Keratinocyte (primary cell): Measurements from ENCODE around the gene ADAM12.

Experiments
- CTCF ChIP-seq, 3 experiments: IDR thresholded peaks in 1 of 3; conservative IDR thresholded peaks in 1 of 3; optimal IDR thresholded peaks in 1 of 3; 2 replicates in 2 of 3; 3 replicates in 1 of 3; pipeline versions ENCODE3 to v1.5.1; 2011; ENCODE audit warnings: low read length in 3 of 3, mild to moderate bottlenecking in 3 of 3, moderate library complexity in 2 of 3, control low read depth in 1 of 3, inconsistent platforms in 1 of 3; ENCODE audit not compliant: insufficient read depth in 2 of 3; ENCODE audit errors: extremely low read depth in 1 of 3
- EZH2 ChIP-seq: IDR thresholded peaks from one replicate; pipeline ENCODE4 v1.6.1; 2012; ENCODE audit warnings: inconsistent platforms, mild to moderate bottlenecking, low read length, moderate library complexity

GRCh38 chr10:126064512-126064911, 323.8 kb downstream of the ADAM12 start:
- TF ChIP-seq CTCF (optimal IDR thresholded peaks at IDR 0.05 in 1 of 3, IDR thresholded peaks at IDR 0.05 in 1 of 3, conservative IDR thresholded peaks at IDR 0.05 in 1 of 3; ENCODE audit: extremely low read depth in 1 of 3, insufficient read depth in 2 of 3, low read length in 3 of 3) (no peak), EZH2 (no peak)
